ENCODE measurements around the gene PDIA4.

Gene PDIA4

GRCh38 chr7:149053384-149053783, 25.1 kb upstream of the PDIA4 start:
- no peaks in the 10 kb centered on the region for H3K9me3 ChIP-seq (ENCODE audit: control insufficient read depth, low read length)
- TF ChIP-seq CTCF (IDR thresholded peaks at IDR 0.05), result no peak
- H2AFZ ChIP-seq, result no peak overlapping the region
- no peaks in the 10 kb centered on the region for H3K79me2 ChIP-seq
- no peak overlapping the region for H3K4me3 ChIP-seq (ENCODE audit: low read depth, low read length)
- no peaks in the 10 kb centered on the region for H3K36me3 ChIP-seq (ENCODE audit: control insufficient read depth, insufficient read depth, low read length)
- H3K27ac ChIP-seq, result no peak overlapping the region
- no peak overlapping the region for H3K4me2 ChIP-seq (ENCODE audit: low read length)
- H3K27me3 ChIP-seq (ENCODE audit: control insufficient read depth, insufficient read depth, low read length), result no peaks in the 10 kb centered on the region
- H3K4me1 ChIP-seq, result no peaks in the 10 kb centered on the region
- no peak overlapping the region for H3K9ac ChIP-seq

- Histone ChIP-seq H3K9ac (no peak overlapping the region), H3K4me1 (no peaks in the 10 kb centered on the region), H3K27me3 (ENCODE audit: control insufficient read depth, insufficient read depth, low read length) (no peaks in the 10 kb centered on the region), H3K36me3 (ENCODE audit: control insufficient read depth, insufficient read depth, low read length) (no peaks in the 10 kb centered on the region), H2AFZ (no peak overlapping the region), H3K27ac (no peak overlapping the region), H3K4me3 (ENCODE audit: low read depth, low read length) (no peak overlapping the region), H3K9me3 (ENCODE audit: control insufficient read depth, low read length) (no peaks in the 10 kb centered on the region), H3K4me2 (ENCODE audit: low read length) (no peak overlapping the region), H3K79me2 (no peaks in the 10 kb centered on the region)
- no peak for TF ChIP-seq CTCF (IDR thresholded peaks at IDR 0.05)
Measured at GRCh38 chr7:149050941-149051340, 22.6 kb upstream of the PDIA4 start.

- Histone ChIP-seq H3K79me2 (no peaks in the 10 kb centered on the region), H3K4me1 (no peaks in the 10 kb centered on the region), H3K9ac (no peak overlapping the region), H2AFZ (no peak overlapping the region), H3K4me2 (ENCODE audit: low read length) (no peak overlapping the region), H3K27ac (no peak overlapping the region), H3K36me3 (ENCODE audit: control insufficient read depth, insufficient read depth, low read length) (no peaks in the 10 kb centered on the region), H3K4me3 (ENCODE audit: low read depth, low read length) (no peak overlapping the region), H3K9me3 (ENCODE audit: control insufficient read depth, low read length) (no peaks in the 10 kb centered on the region), H3K27me3 (ENCODE audit: control insufficient read depth, insufficient read depth, low read length) (no peaks in the 10 kb centered on the region)
- TF ChIP-seq CTCF (IDR thresholded peaks at IDR 0.05), result no peak
Measured at GRCh38 chr7:149048805-149049204, 20.5 kb upstream of the PDIA4 start.

GRCh38 chr7:149046416-149046815, 18.1 kb upstream of the PDIA4 start:
- Histone ChIP-seq H3K4me3 (ENCODE audit: low read depth, low read length) (no peak overlapping the region), H2AFZ (no peak overlapping the region), H3K4me1 (no peaks in the 10 kb centered on the region), H3K36me3 (ENCODE audit: control insufficient read depth, insufficient read depth, low read length) (no peaks in the 10 kb centered on the region), H3K79me2 (no peaks in the 10 kb centered on the region), H3K9ac (no peak overlapping the region), H3K27me3 (ENCODE audit: control insufficient read depth, insufficient read depth, low read length) (no peaks in the 10 kb centered on the region), H3K9me3 (ENCODE audit: control insufficient read depth, low read length) (no peaks in the 10 kb centered on the region), H3K27ac (no peak overlapping the region), H3K4me2 (ENCODE audit: low read length) (no peak overlapping the region)
- no peak for TF ChIP-seq CTCF (IDR thresholded peaks at IDR 0.05)

- no peaks in the 10 kb centered on the region for H3K79me2 ChIP-seq
- no peak overlapping the region for H3K4me2 ChIP-seq (ENCODE audit: low read length)
- no peak overlapping the region for H3K9ac ChIP-seq
- H3K27ac ChIP-seq, result no peak overlapping the region
- H3K4me1 ChIP-seq, result no peaks in the 10 kb centered on the region
- H3K9me3 ChIP-seq (ENCODE audit: control insufficient read depth, low read length), result no peaks in the 10 kb centered on the region
- no peaks in the 10 kb centered on the region for H3K36me3 ChIP-seq (ENCODE audit: control insufficient read depth, insufficient read depth, low read length)
- no peaks in the 10 kb centered on the region for H3K27me3 ChIP-seq (ENCODE audit: control insufficient read depth, insufficient read depth, low read length)
- no peak for TF ChIP-seq CTCF (IDR thresholded peaks at IDR 0.05)
- H2AFZ ChIP-seq, result no peak overlapping the region
- H3K4me3 ChIP-seq (ENCODE audit: low read depth, low read length), result no peak overlapping the region
Measured at GRCh38 chr7:149043936-149044335, 15.6 kb upstream of the PDIA4 start.
